IMR-90 (cell line): ENCODE measurements around the gene SRCIN1. TPM values are rescaled to one million over a fixed set of nuclear protein-coding genes. Genes with fewer than 3 reads are reported as not detected.

Source experiments
- ATAC-seq: fragments of 200-7000 bp; cut with Tn5 transposase; 2 replicates; pipeline ENCODE4 v1.9.1; 2020; ENCODE audit warnings: low read depth, mild to moderate bottlenecking, moderate library complexity
- BruUV-seq: library from RNA; stranded (reverse); fragments of 400-500 nt; replicated peaks from 2 replicates; lab custom pipeline; 2021; lab: Mats Ljungman, UMichigan
- CTCF ChIA-PET: fragments of 300-600 bp; formaldehyde crosslinking; extraction: SDS; loops from one replicate; lab custom pipeline; 2021; ENCODE audit warnings: antibody characterized with exemption; lab: Yijun Ruan, JAX
- POLR2A ChIA-PET: fragments of 300-600 bp; sonication (Branson Sonifier 250); formaldehyde crosslinking; loops from one replicate; lab custom pipeline; 2022; ENCODE audit warnings: antibody characterized with exemption; ENCODE audit not compliant: unreplicated experiment; lab: Charles Lee
- DNase-seq: peaks from one replicate; pipeline ENCODE4 v3.0.0; 2013
- H2AFZ ChIP-seq: replicated peaks from 2 replicates; pipeline ENCODE3; 2013; ENCODE audit warnings: low read length, mild to moderate bottlenecking; ENCODE audit not compliant: poor library complexity
- H2AK5ac ChIP-seq: 2 replicates; pipeline ENCODE4 v1.6.1; 2013; ENCODE audit warnings: low read depth, low read length, inconsistent platforms
- H2AK9ac ChIP-seq: replicated peaks from 2 replicates; pipeline ENCODE3; 2013; ENCODE audit warnings: mild to moderate bottlenecking, low read depth, low read length, moderate library complexity; ENCODE audit not compliant: poor library complexity
- H2BK120ac ChIP-seq: 2 replicates; pipeline ENCODE4 v1.6.1; 2013; ENCODE audit warnings: low read depth, low read length, inconsistent platforms
- H2BK15ac ChIP-seq: 3 replicates; pipeline ENCODE4 v1.6.1; 2013; ENCODE audit warnings: low read depth, low read length, inconsistent platforms
- H2BK20ac ChIP-seq: 2 replicates; pipeline ENCODE4 v1.6.1; 2013; ENCODE audit warnings: low read depth, mild to moderate bottlenecking, inconsistent platforms, low read length, moderate library complexity
- H2BK5ac ChIP-seq: 2 replicates; pipeline ENCODE4 v1.6.1; 2013; ENCODE audit warnings: mild to moderate bottlenecking, low read depth, low read length, inconsistent platforms; ENCODE audit not compliant: poor library complexity, severe bottlenecking
- H3K14ac ChIP-seq: replicated peaks from 2 replicates; pipeline ENCODE4 v1.6.1; 2013; ENCODE audit warnings: low read depth, low read length, inconsistent platforms
- H3K18ac ChIP-seq: 2 replicates; pipeline ENCODE4 v1.6.1; 2013; ENCODE audit warnings: low read depth, low read length, control low read depth
- H3K23ac ChIP-seq: 2 replicates; pipeline ENCODE4 v1.6.1; 2013; ENCODE audit warnings: low read depth, low read length, inconsistent platforms
- H3K27ac ChIP-seq: 2 replicates; pipeline ENCODE4 v1.5.1; 2013; ENCODE audit warnings: mild to moderate bottlenecking, control low read depth, low read length; ENCODE audit not compliant: insufficient read depth
- H3K27me3 ChIP-seq: 2 replicates; pipeline ENCODE4 v1.6.1; 2013; ENCODE audit warnings: low read length; ENCODE audit not compliant: control insufficient read depth, insufficient read depth
- H3K36me3 ChIP-seq: 2 replicates; pipeline ENCODE4 v1.6.1; 2013; ENCODE audit warnings: low read length, mixed read lengths; ENCODE audit not compliant: control insufficient read depth, insufficient read depth
- H3K4ac ChIP-seq: 2 replicates; pipeline ENCODE4 v1.6.1; 2013; ENCODE audit warnings: low read depth, low read length, inconsistent platforms
- H3K4me1 ChIP-seq: 2 replicates; pipeline ENCODE4 v1.6.1; 2013; ENCODE audit warnings: low read length, mixed read lengths; ENCODE audit not compliant: control insufficient read depth, insufficient read depth
- H3K4me2 ChIP-seq: 2 replicates; pipeline ENCODE4 v1.6.1; 2013; ENCODE audit warnings: low read depth, mild to moderate bottlenecking, control low read depth, low read length, moderate library complexity
- H3K4me3 ChIP-seq: 2 replicates; pipeline ENCODE4 v1.5.1; 2013; ENCODE audit warnings: low read depth, mild to moderate bottlenecking, control low read depth, low read length, moderate library complexity; ENCODE audit not compliant: insufficient read depth
- H3K56ac ChIP-seq: 2 replicates; pipeline ENCODE4 v1.6.1; 2013; ENCODE audit warnings: low read length, inconsistent platforms; ENCODE audit not compliant: insufficient read depth; ENCODE audit errors: extremely low read depth
- H3K79me1 ChIP-seq, 2 experiments: 2 replicates each; pipeline ENCODE4 v1.6.1; 2013; ENCODE audit warnings: low read length in 2 of 2, inconsistent platforms in 1 of 2, low read depth in 1 of 2
- H3K9ac ChIP-seq: 2 replicates; pipeline ENCODE4 v1.6.1; 2013; ENCODE audit warnings: low read depth, low read length, control low read depth
- H3K9me1 ChIP-seq: 2 replicates; pipeline ENCODE4 v1.6.1; 2013; ENCODE audit warnings: low read length, inconsistent platforms; ENCODE audit not compliant: insufficient read depth
- H3K9me3 ChIP-seq: 2 replicates; pipeline ENCODE4 v1.6.1; 2013; ENCODE audit warnings: low read length; ENCODE audit not compliant: control insufficient read depth, insufficient read depth
- H4K20me1 ChIP-seq: 2 replicates; pipeline ENCODE4 v1.6.1; 2013; ENCODE audit warnings: low read length, inconsistent platforms; ENCODE audit not compliant: insufficient read depth
- H4K5ac ChIP-seq: 2 replicates; pipeline ENCODE4 v1.6.1; 2013; ENCODE audit warnings: mild to moderate bottlenecking, low read depth, low read length, control low read depth
- H4K8ac ChIP-seq, 2 experiments: 2 replicates each; pipeline ENCODE4 v1.6.1; 2013; ENCODE audit warnings: low read depth in 2 of 2, low read length in 2 of 2, control low read depth in 1 of 2, inconsistent platforms in 1 of 2
- H4K91ac ChIP-seq: 2 replicates; pipeline ENCODE4 v1.6.1; 2013; ENCODE audit warnings: low read depth, low read length, inconsistent platforms; ENCODE audit not compliant: insufficient read depth
- BHLHE40 ChIP-seq: fragments of 150-350 bp; IDR thresholded peaks from 2 replicates; pipeline ENCODE4 v1.6.1; 2016; ENCODE audit warnings: mild to moderate bottlenecking, low read depth, low read length
- CEBPB ChIP-seq: IDR thresholded peaks from 2 replicates; pipeline ENCODE4 v1.6.1; 2012; ENCODE audit warnings: low read depth, low read length, improper control_type of control experiment
- CHD1 ChIP-seq: IDR thresholded peaks from 2 replicates; pipeline ENCODE4 v1.6.1; 2012; ENCODE audit warnings: low read depth, low read length, improper control_type of control experiment
- FOS ChIP-seq: fragments of 150-350 bp; IDR thresholded peaks from 2 replicates; pipeline ENCODE4 v1.6.1; 2016; ENCODE audit warnings: low read depth, low read length
- MAFK ChIP-seq: IDR thresholded peaks from 2 replicates; pipeline ENCODE4 v1.6.1; 2012; ENCODE audit warnings: low read depth, low read length, improper control_type of control experiment
- MAZ ChIP-seq: IDR thresholded peaks from 2 replicates; pipeline ENCODE4 v1.6.1; 2012; ENCODE audit warnings: low read depth, mild to moderate bottlenecking, low read length, improper control_type of control experiment, moderate library complexity, borderline replicate concordance
- MXI1 ChIP-seq: IDR thresholded peaks from 2 replicates; pipeline ENCODE4 v1.6.1; 2012; ENCODE audit warnings: low read depth, mild to moderate bottlenecking, low read length, moderate library complexity, borderline replicate concordance
- RAD21 ChIP-seq: IDR thresholded peaks from 2 replicates; pipeline ENCODE4 v1.6.1; 2012; ENCODE audit warnings: low read length, improper control_type of control experiment
- RCOR1 ChIP-seq: IDR thresholded peaks from 2 replicates; pipeline ENCODE4 v1.6.1; 2012; ENCODE audit warnings: mild to moderate bottlenecking, low read length, improper control_type of control experiment; ENCODE audit not compliant: insufficient replicate concordance
- RFX5 ChIP-seq: IDR thresholded peaks from 2 replicates; pipeline ENCODE4 v1.8.0; 2012; ENCODE audit warnings: low read depth, mild to moderate bottlenecking, low read length, moderate library complexity
- SMC3 ChIP-seq: fragments of 150-350 bp; IDR thresholded peaks from 2 replicates; pipeline ENCODE4 v1.6.1; 2016; ENCODE audit warnings: low read depth, mild to moderate bottlenecking, antibody characterized with exemption, low read length, moderate library complexity
- WGBS, 2 experiments: methylation state at CpG; one replicate each; pipeline versions ENCODE4 v1.1.5 to v1.1.7; 2013; ENCODE audit warnings: missing lambda C conversion rate in 2 of 2; ENCODE audit not compliant: insufficient read length in 1 of 2; ENCODE audit errors: extremely low coverage in 2 of 2; 5-methylcytosine and 5-hydroxymethylcytosine counted together
- dilution Hi-C: fragments of 300-500 bp; cut with HindIII; formaldehyde crosslinking; loops from one replicate; pipeline ENCODE4 v1.14.3; 2018; ENCODE audit warnings: low sequenced_read_pairs; ENCODE audit not compliant: unreplicated experiment
- in situ Hi-C: fragments of 300-500 bp; cut with MboI; formaldehyde crosslinking; loops from 3 replicates; pipeline ENCODE4 v1.14.3; 2019; ENCODE audit warnings: low sequenced_read_pairs, inconsistent platforms, mixed read lengths
- intact Hi-C: fragments of 100-400 bp; cut with micrococcal nuclease; formaldehyde crosslinking; loops from 2 replicates; pipeline ENCODE4 v1.10.0; 2022
- polyA plus RNA-seq, 3 experiments: library from polyadenylated mRNA; depleted of rRNA; stranded (reverse); fragments of >200 nt; gene quantifications; 2 replicates each; pipeline ENCODE4 v1.2.3, GENCODE V29; 2012; ENCODE audit warnings: low replicate concordance in 1 of 3
- total RNA-seq: library from RNA; depleted of rRNA; stranded (reverse); fragments of >200 nt; gene quantifications from 2 replicates; pipeline ENCODE4 v1.2.3, GENCODE V29; 2012
- TF ChIP-seq, protein P1 (sequence below): fragments of 150-350 bp; IDR thresholded peaks from 2 replicates; pipeline ENCODE4 v1.6.1; 2016; ENCODE audit warnings: low read depth, mild to moderate bottlenecking, low read length, moderate library complexity, borderline replicate concordance
- TF ChIP-seq, protein P2 (sequence below): fragments of 150-350 bp; IDR thresholded peaks from 2 replicates; pipeline ENCODE4 v1.6.1; 2017; ENCODE audit warnings: mild to moderate bottlenecking, antibody characterized with exemption, low read length, low read depth
- TF ChIP-seq, protein P3 (sequence below): conservative IDR thresholded peaks from 2 replicates; pipeline ENCODE4 v1.5.1; 2012; ENCODE audit warnings: mild to moderate bottlenecking, low read depth, low read length, improper control_type of control experiment

The SRCIN1 gene
- total and polyA plus RNA-seq, 2 of the 4 experiments (the other 2 are of a cell fraction): not detected

DNA sequence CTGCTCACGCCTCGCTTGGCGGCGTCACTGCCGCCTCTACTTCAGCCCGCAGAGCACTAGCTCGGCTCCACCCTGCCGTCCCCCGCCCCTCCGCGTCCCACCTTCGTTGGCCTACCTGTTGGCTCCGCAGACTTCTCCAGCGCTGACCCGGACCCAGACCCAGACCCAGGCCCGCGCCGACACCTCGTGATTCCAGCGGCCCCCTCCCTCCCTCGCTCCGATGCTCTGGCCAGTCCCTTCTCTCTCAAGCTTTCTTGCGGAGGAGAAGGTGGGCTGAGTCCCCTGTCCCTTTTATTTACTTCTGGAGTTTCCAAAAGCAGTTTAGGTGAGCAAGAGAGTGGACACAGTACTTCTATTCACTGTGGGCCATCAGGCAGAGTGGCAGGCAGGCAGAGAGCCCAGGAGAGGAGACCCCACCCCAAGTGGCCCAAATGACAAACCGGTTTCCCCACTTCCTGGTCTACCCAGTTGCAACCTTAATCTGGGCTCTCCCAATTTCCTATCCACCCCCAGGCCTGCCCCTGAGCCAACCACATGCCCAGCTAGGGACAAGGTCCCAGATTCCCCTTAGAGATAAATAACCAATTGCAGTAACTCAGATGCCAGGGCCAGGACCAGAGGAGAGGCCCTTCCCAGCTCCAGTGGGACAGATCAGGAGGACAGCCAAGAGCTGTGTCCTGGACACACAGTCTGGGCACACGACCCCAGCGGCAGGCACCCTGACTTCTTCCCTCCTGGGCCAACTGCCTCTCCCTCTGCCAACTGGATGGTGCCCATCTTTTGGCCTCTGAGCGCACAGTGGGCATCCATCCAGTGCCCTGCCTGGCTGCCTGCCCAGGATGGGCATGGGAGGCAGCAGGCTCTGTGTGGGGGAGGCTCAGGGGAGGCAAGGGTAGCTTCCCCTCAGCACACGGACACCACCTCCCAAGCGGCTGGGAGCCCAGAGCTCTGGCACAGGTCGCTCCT lies 1.2 kb upstream of the SRCIN1 start:
- Histone ChIP-seq H2AK5ac (no peak overlapping the region), H4K91ac (no peak overlapping the region), H3K79me1 (no peaks in the 10 kb centered on the region), H3K56ac (no peak overlapping the region), H3K9me3 (peaks cover 7% of the 10 kb centered on the region), H3K14ac (no peak overlapping the region), H4K8ac (no peak overlapping the region), H2BK15ac (no peak overlapping the region), H2BK20ac (no peak overlapping the region), H4K20me1 (peaks cover 4% of the 10 kb centered on the region; the same call in 1 of the 2 replicates), H2AK9ac (no peak overlapping the region), H3K23ac (no peak overlapping the region), H3K9me1 (no peaks in the 10 kb centered on the region), H3K18ac (no peak overlapping the region), H3K36me3 (no peaks in the 10 kb centered on the region), H2AFZ (peak overlapping the region; percentile 83), H3K4me2 (no peak overlapping the region), H3K27ac (no peak overlapping the region), H2BK5ac (no peak overlapping the region), H3K27me3 (peaks cover 82% of the 10 kb centered on the region), H2BK120ac (no peak overlapping the region), H3K9ac (no peak overlapping the region), H4K5ac (no peak overlapping the region), H3K4me1 (no peaks in the 10 kb centered on the region; the same call in 1 of the 2 replicates), H3K4ac (no peak overlapping the region), H3K4me3 (no peak overlapping the region)
- dilution Hi-C loops (no loop called here), in situ Hi-C loops (no loop called here), intact Hi-C loops (no loop called here)
- no peak for DNase-seq
- BruUV-seq: no TSS peak
- ATAC-seq: no peak
- ChIA-PET POLR2A (no interaction called here), CTCF (no interaction called here)
- WGBS, 2 experiments: 0% methylated on average over 6 of the region's 30 CpGs; no CpG with 5 or more reads in 1 of the 2 experiments
- TF ChIP-seq CHD1 (no peak), CEBPB (no peak), FOS (no peak), MAZ (no peak), BHLHE40 (no peak), RAD21 (no peak), RCOR1 (no peak), MAFK (no peak), RFX5 (no peak), MXI1 (no peak), SMC3 (no peak)
- TF ChIP-seq, protein P1, sequence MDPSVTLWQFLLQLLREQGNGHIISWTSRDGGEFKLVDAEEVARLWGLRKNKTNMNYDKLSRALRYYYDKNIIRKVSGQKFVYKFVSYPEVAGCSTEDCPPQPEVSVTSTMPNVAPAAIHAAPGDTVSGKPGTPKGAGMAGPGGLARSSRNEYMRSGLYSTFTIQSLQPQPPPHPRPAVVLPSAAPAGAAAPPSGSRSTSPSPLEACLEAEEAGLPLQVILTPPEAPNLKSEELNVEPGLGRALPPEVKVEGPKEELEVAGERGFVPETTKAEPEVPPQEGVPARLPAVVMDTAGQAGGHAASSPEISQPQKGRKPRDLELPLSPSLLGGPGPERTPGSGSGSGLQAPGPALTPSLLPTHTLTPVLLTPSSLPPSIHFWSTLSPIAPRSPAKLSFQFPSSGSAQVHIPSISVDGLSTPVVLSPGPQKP: no peak
- TF ChIP-seq, protein P2, sequence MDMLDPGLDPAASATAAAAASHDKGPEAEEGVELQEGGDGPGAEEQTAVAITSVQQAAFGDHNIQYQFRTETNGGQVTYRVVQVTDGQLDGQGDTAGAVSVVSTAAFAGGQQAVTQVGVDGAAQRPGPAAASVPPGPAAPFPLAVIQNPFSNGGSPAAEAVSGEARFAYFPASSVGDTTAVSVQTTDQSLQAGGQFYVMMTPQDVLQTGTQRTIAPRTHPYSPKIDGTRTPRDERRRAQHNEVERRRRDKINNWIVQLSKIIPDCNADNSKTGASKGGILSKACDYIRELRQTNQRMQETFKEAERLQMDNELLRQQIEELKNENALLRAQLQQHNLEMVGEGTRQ: no peak
- TF ChIP-seq, protein P3, sequence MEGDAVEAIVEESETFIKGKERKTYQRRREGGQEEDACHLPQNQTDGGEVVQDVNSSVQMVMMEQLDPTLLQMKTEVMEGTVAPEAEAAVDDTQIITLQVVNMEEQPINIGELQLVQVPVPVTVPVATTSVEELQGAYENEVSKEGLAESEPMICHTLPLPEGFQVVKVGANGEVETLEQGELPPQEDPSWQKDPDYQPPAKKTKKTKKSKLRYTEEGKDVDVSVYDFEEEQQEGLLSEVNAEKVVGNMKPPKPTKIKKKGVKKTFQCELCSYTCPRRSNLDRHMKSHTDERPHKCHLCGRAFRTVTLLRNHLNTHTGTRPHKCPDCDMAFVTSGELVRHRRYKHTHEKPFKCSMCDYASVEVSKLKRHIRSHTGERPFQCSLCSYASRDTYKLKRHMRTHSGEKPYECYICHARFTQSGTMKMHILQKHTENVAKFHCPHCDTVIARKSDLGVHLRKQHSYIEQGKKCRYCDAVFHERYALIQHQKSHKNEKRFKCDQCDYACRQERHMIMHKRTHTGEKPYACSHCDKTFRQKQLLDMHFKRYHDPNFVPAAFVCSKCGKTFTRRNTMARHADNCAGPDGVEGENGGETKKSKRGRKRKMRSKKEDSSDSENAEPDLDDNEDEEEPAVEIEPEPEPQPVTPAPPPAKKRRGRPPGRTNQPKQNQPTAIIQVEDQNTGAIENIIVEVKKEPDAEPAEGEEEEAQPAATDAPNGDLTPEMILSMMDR: no peak
